Mammary epithelial cell (primary cell): ENCODE measurements around the gene GRIA2.

ENCODE experiments used
- CTCF ChIP-seq, 2 donors: IDR thresholded peaks in 1 of 2; conservative IDR thresholded peaks in 1 of 2; 2 replicates each; pipeline ENCODE4 v1.5.1; 2011 to 2012; ENCODE audit warnings: inconsistent platforms in 2 of 2, low read length in 2 of 2, mild to moderate bottlenecking in 2 of 2, control low read depth in 1 of 2, low read depth in 1 of 2; ENCODE audit not compliant: insufficient read depth in 1 of 2; ENCODE audit errors: extremely low read depth in 1 of 2
- EZH2 ChIP-seq: IDR thresholded peaks from 2 replicates; pipeline ENCODE4 v1.6.1; 2012; ENCODE audit warnings: low read length, inconsistent platforms, borderline replicate concordance

GRCh38 chr4:157221895-157222770 lies 1.6 kb downstream of the GRIA2 start:
- TF ChIP-seq EZH2 (peak; percentile 17), CTCF (conservative IDR thresholded peaks at IDR 0.05 in 1 of 2, IDR thresholded peaks at IDR 0.05 in 1 of 2; ENCODE audit: extremely low read depth in 1 of 2, insufficient read depth in 1 of 2, low read depth in 1 of 2, low read length in 2 of 2) (no peak)
